Cardiac muscle cell (in vitro differentiated cells and primary cell): Measurements from ENCODE around the gene ZNF598. TPM values are rescaled to one million over a fixed set of nuclear protein-coding genes. Genes with fewer than 3 reads are reported as not detected.

Experiments used
- DNase-seq, 2 donors: peaks; one replicate each; pipeline versions ENCODE4 v3.0.0 to v3.0.0-alpha.2; 2010 to 2017; ENCODE audit warnings: low read depth in 1 of 2, low spot score in 1 of 2
- H3K27ac ChIP-seq: fragments of 200-600 bp; sonication (generic); 2 replicates; pipeline ENCODE4 v1.5.1; 2016
- H3K27me3 ChIP-seq: fragments of 200-600 bp; sonication (generic); 2 replicates; pipeline ENCODE4 v1.6.0; 2016; ENCODE audit warnings: control low read depth
- H3K36me3 ChIP-seq: fragments of 200-600 bp; sonication (generic); 2 replicates; pipeline ENCODE4 v1.5.1; 2016; ENCODE audit warnings: control low read depth
- H3K4me1 ChIP-seq: fragments of 200-600 bp; sonication (generic); 2 replicates; pipeline ENCODE4 v1.8.1; 2017; ENCODE audit warnings: low read depth, mild to moderate bottlenecking, mixed run types
- H3K4me3 ChIP-seq: fragments of 200-600 bp; sonication (generic); 2 replicates; pipeline ENCODE4 v1.5.1; 2016; ENCODE audit warnings: mild to moderate bottlenecking
- H3K9me3 ChIP-seq: fragments of 200-600 bp; sonication (generic); 2 replicates; pipeline ENCODE4 v1.5.1; 2017; ENCODE audit warnings: low read depth, mild to moderate bottlenecking, control low read depth
- polyA plus RNA-seq: library from polyadenylated mRNA; unstranded; fragments of >200 nt; fragmentation: Nextera tagmentation; extraction: Ambion mirVana; gene quantifications from 2 replicates; pipeline ENCODE4 v1.2.1, GENCODE V29; 2016
- total RNA-seq: library from RNA; depleted of rRNA; stranded (reverse); fragments of >200 nt; gene quantifications from 2 replicates; pipeline ENCODE4 v1.2.3, GENCODE V29; 2016
- TF ChIP-seq, protein P1 (sequence below): IDR thresholded peaks from 2 replicates; pipeline ENCODE4 v1.5.1; 2012; ENCODE audit warnings: low read depth, mild to moderate bottlenecking, low read length

ZNF598 gene
- total and polyA plus RNA-seq, 2 experiments from 2014 or later: 28.8 to 50.4 TPM

GRCh38 chr16:1980030-1980769 lies 29.4 kb downstream of the ZNF598 start:
- Histone ChIP-seq H3K4me3 (no peak overlapping the region), H3K9me3 (no peaks in the 10 kb centered on the region), H3K36me3 (peaks cover 11% of the 10 kb centered on the region), H3K4me1 (peaks cover 4% of the 10 kb centered on the region), H3K27ac (no peak overlapping the region), H3K27me3 (peaks cover 55% of the 10 kb centered on the region)
- DNase-seq: no peak
- TF ChIP-seq, protein P1, sequence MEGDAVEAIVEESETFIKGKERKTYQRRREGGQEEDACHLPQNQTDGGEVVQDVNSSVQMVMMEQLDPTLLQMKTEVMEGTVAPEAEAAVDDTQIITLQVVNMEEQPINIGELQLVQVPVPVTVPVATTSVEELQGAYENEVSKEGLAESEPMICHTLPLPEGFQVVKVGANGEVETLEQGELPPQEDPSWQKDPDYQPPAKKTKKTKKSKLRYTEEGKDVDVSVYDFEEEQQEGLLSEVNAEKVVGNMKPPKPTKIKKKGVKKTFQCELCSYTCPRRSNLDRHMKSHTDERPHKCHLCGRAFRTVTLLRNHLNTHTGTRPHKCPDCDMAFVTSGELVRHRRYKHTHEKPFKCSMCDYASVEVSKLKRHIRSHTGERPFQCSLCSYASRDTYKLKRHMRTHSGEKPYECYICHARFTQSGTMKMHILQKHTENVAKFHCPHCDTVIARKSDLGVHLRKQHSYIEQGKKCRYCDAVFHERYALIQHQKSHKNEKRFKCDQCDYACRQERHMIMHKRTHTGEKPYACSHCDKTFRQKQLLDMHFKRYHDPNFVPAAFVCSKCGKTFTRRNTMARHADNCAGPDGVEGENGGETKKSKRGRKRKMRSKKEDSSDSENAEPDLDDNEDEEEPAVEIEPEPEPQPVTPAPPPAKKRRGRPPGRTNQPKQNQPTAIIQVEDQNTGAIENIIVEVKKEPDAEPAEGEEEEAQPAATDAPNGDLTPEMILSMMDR: no peak

DNA sequence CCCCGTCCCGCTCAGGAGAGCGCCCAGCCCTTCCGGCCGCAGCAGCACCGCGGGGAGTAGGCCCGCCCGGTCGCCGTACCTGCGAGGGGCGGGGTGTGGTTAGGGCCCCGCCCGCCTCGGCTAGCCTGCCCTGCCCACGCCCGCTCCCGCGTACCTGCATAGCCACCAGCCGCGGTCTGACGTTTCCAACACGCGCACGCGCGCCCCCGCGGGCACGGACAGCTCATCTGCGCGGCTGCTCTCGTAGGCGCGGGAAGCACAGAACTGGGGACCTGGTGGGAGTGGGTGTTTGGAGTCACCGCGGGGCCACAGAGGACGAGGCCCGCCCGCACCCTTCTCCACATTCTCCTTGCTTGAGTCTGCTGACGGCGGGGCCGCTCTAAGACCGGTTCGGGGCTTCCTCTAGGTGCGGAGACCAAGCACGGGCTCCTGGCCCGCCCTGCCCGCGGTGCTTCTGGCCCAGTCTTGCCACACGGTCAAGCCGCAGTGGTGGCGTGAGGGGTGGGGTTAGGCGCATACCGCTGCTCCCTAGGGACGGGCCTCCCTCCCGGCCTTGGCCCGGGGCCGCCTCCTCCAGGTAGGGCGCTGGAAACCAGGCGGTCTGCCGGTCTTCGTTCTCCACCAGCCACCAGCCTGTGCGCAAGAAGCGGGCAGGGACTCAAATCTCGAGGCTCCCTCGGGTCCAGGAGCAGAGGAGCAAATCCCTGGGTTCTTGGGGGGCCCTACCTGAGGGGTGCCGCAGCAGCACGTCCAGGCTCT lies 30.2 kb downstream of the ZNF598 start:
- H3K4me1 ChIP-seq: no peaks in the 10 kb centered on the region
- peaks cover 15% of the 10 kb centered on the region for H3K36me3 ChIP-seq
- H3K27me3 ChIP-seq: peaks cover 55% of the 10 kb centered on the region
- no peak overlapping the region for H3K4me3 ChIP-seq
- H3K9me3 ChIP-seq: no peaks in the 10 kb centered on the region
- H3K27ac ChIP-seq: no peak overlapping the region
- TF ChIP-seq, protein P1: no peak
- peak in 1 of 2 donors; percentile 37 for DNase-seq

DNA sequence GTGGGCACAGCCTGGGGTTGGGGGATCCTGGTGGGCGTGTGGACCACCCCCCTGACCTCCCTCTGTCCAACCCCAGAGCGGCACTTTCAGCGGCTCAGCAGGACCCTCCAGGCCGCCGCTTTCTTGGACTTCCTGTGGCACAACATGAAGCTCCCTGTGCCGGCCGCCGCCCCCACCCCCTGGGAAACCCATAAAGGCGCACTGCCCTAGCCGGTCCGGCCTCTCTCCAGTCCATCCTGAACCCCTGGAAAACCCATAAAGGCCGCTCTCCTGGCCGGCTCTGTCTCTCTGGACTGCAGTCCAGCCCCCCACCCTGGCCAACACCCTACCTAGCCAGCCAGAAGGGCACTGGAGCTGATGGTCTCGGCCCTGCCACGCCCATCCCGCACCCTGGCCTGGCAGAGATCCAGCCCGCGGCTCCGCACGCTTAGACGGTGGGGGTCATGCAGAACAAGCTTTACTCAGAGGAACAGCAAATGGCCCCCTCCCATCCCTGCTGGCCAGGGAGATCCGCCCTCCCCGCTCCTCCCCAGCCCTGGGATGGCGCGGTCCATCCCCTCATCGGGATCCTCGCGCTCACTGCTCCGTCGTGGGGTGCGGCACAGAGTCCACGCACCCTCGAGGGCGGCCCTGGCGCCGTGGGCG lies 31.0 kb downstream of the ZNF598 start:
- no peak overlapping the region for H3K27ac ChIP-seq
- H3K36me3 ChIP-seq: peaks cover 15% of the 10 kb centered on the region
- no peak overlapping the region for H3K4me3 ChIP-seq
- TF ChIP-seq, protein P1: no peak
- no peak for DNase-seq
- no peaks in the 10 kb centered on the region for H3K9me3 ChIP-seq
- H3K27me3 ChIP-seq: peaks cover 55% of the 10 kb centered on the region
- no peaks in the 10 kb centered on the region for H3K4me1 ChIP-seq

DNA sequence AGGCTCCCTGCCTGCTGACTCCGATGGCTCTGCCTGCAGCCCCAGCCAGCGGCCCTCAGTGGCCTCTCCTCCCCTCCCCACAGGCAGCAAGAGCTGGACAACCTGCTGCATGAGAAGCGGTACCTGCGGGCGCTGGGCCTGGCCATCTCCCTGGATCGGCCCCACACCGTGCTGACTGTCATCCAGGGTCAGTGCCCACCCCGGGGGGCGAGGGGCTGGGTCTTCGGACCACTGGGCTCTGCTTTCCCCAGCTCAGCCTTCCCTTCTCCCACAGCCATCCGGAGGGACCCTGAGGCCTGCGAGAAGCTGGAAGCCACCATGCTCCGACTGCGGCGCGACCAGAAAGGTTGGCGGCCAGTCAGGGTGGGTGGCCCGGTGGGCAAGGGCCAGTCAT lies 31.7 kb downstream of the ZNF598 start:
- Histone ChIP-seq H3K4me1 (peaks cover 2% of the 10 kb centered on the region), H3K4me3 (no peak overlapping the region), H3K27ac (no peak overlapping the region), H3K27me3 (peaks cover 51% of the 10 kb centered on the region), H3K9me3 (no peaks in the 10 kb centered on the region), H3K36me3 (peaks cover 15% of the 10 kb centered on the region)
- no peak for DNase-seq
- TF ChIP-seq, protein P1: no peak

GRCh38 chr16:1976951-1977874 lies 32.4 kb downstream of the ZNF598 start:
- Histone ChIP-seq H3K27me3 (peaks cover 45% of the 10 kb centered on the region), H3K27ac (no peak overlapping the region), H3K9me3 (no peaks in the 10 kb centered on the region), H3K36me3 (peaks cover 15% of the 10 kb centered on the region), H3K4me3 (no peak overlapping the region), H3K4me1 (peaks cover 5% of the 10 kb centered on the region)
- no peak for DNase-seq
- TF ChIP-seq, protein P1: no peak
